Embryonic facial prominence (tissue), 1 donor: ENCODE measurements around the gene CACNA1E.
"Not testable (repeated sequence)": the region's sequence is repeated elsewhere in the genome, so short reads cannot be mapped to it uniquely, and the experiment has no call there.

ENCODE experiments used
- DNase-seq: peaks from one replicate; pipeline ENCODE4 v3.0.0-alpha.2; 2016; ENCODE audit errors: extremely low spot score

Gene CACNA1E

GRCh38 chr1:181517181-181517875 lies 34.0 kb downstream of the CACNA1E start:
- no peak for DNase-seq

DNA sequence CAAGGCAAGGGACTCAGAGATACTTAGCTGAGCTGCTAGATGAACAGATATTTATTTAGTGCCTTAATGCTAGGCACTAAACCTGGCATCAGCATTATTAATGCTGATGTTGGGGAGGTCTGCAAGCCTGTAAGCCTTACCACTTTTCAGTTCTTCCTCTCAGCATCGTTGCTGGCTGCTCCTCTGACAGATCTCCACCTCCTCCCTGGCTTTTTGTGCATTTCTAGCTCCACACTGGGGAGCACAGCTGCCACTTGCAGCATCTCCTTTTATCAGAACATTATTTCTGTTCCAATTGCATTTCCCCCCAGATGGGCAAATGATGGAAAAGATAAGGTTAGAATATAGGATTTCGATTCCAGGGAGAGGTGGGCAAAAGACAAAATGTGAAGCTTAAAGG lies 34.8 kb downstream of the CACNA1E start:
- no peak for DNase-seq

GRCh38 chr1:181522864-181523263 lies 39.5 kb downstream of the CACNA1E start:
- DNase-seq, result no peak

DNA sequence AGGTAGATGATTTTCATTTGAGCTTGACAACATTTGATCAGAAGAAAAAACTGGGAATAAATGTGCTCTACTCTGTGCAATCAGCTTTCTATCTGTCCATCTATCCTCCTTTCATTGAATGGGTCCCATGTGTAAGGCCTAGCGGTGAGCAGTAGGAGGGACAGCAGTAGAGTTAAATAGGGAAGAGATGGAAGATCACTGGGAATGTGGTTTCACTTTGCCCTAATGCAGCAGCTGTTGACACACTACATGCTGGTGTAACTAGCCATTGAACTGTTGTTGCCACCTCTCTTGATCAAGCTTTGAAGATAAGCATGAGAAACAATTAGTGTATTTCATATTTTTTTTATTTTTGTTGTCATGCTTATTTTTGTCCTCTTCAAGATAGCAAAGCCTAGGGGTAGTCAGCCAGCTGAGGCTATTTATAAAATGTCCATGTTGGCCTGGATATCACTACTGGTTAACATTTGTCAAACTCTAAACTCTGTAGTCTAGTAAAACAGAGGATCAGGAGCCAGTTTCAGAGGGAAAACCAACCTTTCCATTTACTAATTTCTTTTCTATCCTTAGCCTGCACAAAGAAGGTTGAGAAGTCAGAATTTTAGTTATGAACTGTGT lies 41.9 kb downstream of the CACNA1E start:
- no peak for DNase-seq

DNA sequence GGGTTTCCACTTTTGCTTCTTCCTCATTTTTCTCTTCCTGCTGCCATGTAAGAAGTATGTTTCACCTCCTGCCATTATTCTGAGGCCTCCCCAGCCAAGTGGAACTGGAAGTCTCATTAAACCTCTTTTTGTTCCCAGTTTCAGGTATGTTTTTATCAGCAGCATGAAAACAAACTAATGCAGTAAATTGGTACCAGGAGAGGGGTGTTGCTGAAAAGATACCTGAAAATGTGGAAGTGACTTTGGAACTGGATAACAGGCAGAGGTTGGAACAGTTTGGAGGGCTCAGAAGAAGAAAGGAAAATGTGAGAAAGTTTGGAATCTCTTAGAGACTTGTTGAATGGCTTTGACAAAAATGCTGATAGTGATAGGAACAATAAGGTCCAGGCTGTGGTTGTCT lies 44.9 kb downstream of the CACNA1E start:
- not testable (repeated sequence) for DNase-seq

DNA sequence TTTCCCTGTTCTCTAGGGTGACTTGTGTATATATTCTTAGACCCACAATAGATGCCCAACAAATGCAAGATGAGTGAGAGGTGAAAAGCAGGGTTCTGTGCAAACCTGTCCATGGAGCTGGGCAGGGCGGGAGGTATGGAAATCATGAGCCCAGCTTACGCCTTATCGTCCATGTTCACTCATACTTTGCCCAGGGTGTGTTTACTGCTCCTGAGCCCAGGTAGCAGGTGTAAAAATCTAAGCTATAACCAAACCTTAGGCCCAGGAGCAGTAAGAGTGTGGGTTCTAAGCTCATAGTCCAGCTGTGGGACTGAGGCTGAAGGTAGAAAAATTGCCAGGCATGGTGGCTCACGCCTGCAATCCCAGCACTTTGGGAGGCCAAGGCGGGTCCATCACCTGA lies 48.1 kb downstream of the CACNA1E start:
- DNase-seq, result no peak

GRCh38 chr1:181531951-181532600 lies 48.8 kb downstream of the CACNA1E start:
- no peak for DNase-seq

DNA sequence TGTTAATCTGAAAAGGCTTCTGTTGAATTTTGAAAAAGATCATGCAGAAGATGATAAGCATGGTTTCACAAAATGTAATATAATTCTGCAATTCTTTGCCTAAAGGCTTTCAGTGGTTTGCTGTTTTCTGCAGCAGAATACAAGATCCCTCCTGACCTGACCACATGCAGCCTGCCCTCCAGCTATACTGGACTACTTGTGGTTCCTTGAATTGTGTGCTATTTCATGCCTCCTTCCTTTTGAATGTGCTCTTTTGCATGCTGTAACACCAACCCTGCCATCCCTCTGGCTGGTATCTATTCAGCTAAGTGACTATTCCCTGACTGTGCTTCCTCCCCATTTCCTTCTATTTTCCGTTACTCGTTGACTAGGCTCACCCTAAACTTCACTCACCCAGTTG lies 55.5 kb downstream of the CACNA1E start:
- DNase-seq, result no peak

DNA sequence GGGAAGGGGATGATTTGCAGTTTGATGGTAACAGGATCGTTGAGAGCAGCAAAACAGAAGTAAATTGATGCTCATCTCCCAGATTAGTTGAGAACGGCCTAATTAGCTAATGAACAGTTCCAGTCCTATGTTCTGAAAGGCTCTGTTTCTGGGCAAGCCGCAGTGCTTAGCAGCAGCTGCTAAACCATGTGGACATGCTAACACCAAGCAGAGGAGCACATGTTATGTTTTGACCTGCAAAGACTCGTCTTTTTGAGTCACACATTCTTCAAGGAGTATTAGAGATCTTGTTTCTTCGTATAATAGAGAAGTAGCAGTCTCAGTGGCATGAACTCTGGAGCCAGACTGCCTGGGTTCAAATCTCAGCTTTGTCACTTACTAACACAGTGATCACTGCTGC lies 58.1 kb downstream of the CACNA1E start:
- no peak for DNase-seq

DNA sequence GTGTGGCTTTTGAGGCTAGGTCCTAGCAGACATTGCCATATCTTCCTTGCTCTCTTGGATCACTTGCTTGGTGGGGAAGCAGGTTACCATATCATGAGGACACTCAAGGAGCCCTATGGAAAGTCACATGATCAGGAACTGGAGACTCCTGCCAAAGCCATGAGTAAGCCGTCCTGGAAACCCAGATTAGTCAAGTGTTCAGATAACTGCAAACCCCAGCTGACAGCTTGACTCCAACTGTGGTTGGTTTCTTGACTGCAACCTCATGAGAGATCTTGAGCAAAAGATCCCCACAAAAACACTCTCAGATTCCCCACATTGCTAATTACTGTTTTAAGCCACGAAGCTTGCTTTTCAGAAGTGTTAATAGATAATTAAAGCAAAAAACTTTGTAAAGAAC lies 58.6 kb downstream of the CACNA1E start:
- no peak for DNase-seq

GRCh38 chr1:181542406-181542805 lies 59.1 kb downstream of the CACNA1E start:
- DNase-seq, result not testable (repeated sequence)

- no peak for DNase-seq
Measured at GRCh38 chr1:181545395-181545794, 62.1 kb downstream of the CACNA1E start.

- no peak for DNase-seq
Measured at GRCh38 chr1:181548497-181548896, 65.2 kb downstream of the CACNA1E start.

GRCh38 chr1:181551249-181551648 lies 67.9 kb downstream of the CACNA1E start:
- DNase-seq, result no peak

DNA sequence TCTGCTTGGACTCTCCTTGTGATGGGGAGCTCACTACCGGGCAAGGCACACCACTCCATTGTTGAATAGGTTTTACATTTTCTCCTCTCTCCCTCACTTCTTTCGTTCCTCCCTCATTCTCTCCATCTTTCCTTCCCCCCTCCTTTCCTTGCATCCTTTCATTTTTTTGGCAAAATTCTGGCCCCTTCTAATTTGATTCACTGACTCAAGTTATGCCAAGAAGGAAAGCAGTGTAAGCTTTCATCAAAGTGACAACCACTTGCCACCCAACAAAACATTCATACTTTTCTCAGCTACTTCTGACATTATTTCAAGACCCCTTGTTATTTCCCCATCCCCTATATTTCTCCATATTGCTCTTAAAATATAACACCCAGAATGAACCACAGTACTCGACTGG lies 68.4 kb downstream of the CACNA1E start:
- DNase-seq, result no peak

DNA sequence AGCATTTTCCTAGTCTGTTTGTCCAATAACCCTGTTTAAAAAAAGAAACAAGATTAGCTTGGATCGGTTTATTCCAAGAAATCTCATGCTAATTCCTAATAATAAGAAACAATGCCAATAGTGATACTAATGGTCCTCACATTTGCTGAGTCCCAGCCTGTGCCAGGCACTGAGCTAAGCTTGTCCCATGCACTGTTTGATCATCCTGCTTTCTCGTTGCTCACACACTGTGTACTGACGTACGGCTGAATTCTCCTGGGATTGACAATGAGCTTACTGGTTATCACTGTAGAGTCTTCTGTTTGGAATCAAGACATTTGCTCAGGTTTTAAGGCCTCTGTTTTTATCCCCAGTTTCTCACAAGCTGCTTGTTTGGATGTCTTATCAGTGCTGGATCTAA lies 71.1 kb downstream of the CACNA1E start:
- DNase-seq, result no peak

GRCh38 chr1:181556631-181557030 lies 73.3 kb downstream of the CACNA1E start:
- no peak for DNase-seq

DNA sequence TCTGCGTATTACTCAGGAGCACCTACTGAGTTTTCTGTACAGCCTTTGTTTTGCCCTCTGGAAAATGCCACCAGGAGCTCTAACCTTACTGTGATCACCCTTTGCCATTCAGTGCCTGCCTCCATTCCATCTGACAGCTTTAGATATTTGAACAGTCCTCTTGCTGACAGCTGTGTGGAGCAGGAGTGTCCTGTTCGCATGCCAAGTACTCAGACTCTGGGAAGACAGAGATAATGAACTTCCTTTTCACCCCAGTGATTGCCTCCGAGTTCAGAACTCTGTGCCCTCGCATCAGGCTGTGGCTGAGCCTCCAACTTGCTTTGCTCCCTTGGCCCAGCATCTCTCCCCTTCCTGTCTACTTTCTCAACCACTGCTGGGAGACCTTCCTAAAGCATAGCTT lies 74.0 kb downstream of the CACNA1E start:
- DNase-seq, result no peak

- DNase-seq, result no peak
Measured at GRCh38 chr1:181558416-181558815, 75.1 kb downstream of the CACNA1E start.

DNA sequence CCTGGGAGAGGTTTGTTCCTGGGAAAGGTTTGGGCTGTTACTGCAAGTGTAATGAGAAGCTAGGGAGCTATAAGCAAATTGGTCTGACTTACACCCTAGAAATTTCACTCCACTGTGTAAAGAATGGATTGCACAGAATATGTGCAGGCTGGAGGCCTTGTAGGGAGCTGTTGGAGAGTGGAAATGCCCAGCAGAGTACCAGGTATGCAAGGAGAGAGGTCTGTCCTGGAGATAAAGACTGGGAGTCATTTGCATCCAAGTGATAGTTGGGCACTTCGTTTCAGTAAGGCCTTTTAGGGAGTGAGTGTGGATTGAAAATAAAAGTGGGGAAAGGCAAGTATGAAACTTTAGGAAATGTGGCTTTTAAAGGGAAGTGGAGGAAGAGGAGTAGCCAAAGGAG lies 75.8 kb downstream of the CACNA1E start:
- no peak for DNase-seq

GRCh38 chr1:181562395-181562794 lies 79.1 kb downstream of the CACNA1E start:
- no peak for DNase-seq

GRCh38 chr1:181568736-181569135 lies 85.4 kb downstream of the CACNA1E start:
- DNase-seq, result no peak

DNA sequence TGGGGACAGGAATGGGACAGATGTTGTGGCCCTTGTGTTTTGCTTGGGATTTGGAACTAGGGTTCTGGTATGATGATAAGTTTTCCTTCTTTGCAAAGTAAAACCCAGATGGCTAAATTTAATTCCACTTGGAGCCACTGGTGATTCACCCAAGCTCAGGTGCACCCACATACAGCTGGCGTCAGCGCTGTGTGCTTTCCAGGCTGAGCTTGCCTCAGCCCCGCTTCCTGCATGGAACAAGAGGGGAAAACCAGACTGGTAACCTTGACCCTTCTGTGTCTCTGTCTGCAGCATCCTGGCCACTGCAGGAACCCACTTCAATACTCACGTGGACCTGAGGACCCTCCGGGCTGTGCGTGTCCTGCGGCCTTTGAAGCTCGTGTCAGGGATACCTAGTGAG lies 94.2 kb downstream of the CACNA1E start:
- DNase-seq, result no peak
